Naive B cell (primary cell): ENCODE measurements around the gene GNB1L. TPM values are rescaled to one million over a fixed set of nuclear protein-coding genes. Genes with fewer than 3 reads are reported as not detected.

Experiments used
- ATAC-seq, 2 donors: fragments of 150-1000 bp; cut with Tn5 transposase; 2 replicates each; pipeline ENCODE4 v1.10.0; 2021; ENCODE audit warnings: low read depth in 2 of 2, mild to moderate bottlenecking in 2 of 2, moderate library complexity in 2 of 2
- DNase-seq: peaks from one replicate; pipeline ENCODE4 v3.0.0; 2022
- H3K27ac Mint-ChIP-seq, 6 donors: one replicate each; pipeline ENCODE4 v1.8.0; 2020 to 2022; ENCODE audit warnings: mild to moderate bottlenecking in 6 of 6, mixed read lengths in 6 of 6, moderate library complexity in 5 of 6, inconsistent platforms in 2 of 6
- H3K27me3 Mint-ChIP-seq, 3 donors: one replicate each; pipeline ENCODE4 v1.8.0; 2021 to 2022; ENCODE audit warnings: mixed read lengths in 3 of 3, mild to moderate bottlenecking in 1 of 3
- H3K36me3 Mint-ChIP-seq, 2 donors: one replicate each; pipeline ENCODE4 v1.8.0; 2020 to 2022; ENCODE audit warnings: mixed read lengths in 2 of 2, inconsistent platforms in 1 of 2, mild to moderate bottlenecking in 1 of 2
- H3K4me1 Mint-ChIP-seq, 3 donors: one replicate each; pipeline ENCODE4 v1.8.0; 2020 to 2022; ENCODE audit warnings: mixed read lengths in 3 of 3, inconsistent platforms in 1 of 3, mild to moderate bottlenecking in 1 of 3, moderate library complexity in 1 of 3
- H3K4me3 Mint-ChIP-seq, 8 donors: one replicate each; pipeline ENCODE4 v1.8.0; 2020 to 2022; ENCODE audit warnings: mild to moderate bottlenecking in 8 of 8, mixed read lengths in 8 of 8, moderate library complexity in 8 of 8, inconsistent platforms in 2 of 8
- H3K9me3 Mint-ChIP-seq, 7 donors: one replicate each; pipeline ENCODE4 v1.8.0; 2020 to 2022; ENCODE audit warnings: mixed read lengths in 7 of 7, mild to moderate bottlenecking in 5 of 7, inconsistent platforms in 2 of 7, moderate library complexity in 1 of 7
- polyA plus RNA-seq, 6 donors: library from polyadenylated mRNA; unstranded; fragments of 300-500 nt; fragmentation: Illumina TruSeq; gene quantifications; one replicate each; pipeline ENCODE4 v1.2.3, GENCODE V29; 2021; ENCODE audit warnings: low read depth in 6 of 6

GNB1L gene
- polyA plus RNA-seq, 6 donors from 2014 or later, result 6.2 to 14.8 (median 12.0) TPM

- Mint-ChIP-seq H3K27me3 (peaks cover 0 to 17% (median 14%) of the 10 kb centered on the region in 3 donors), H3K9me3 (no peaks in the 10 kb centered on the region), H3K4me3 (no peak overlapping the region), H3K36me3 (no peaks in the 10 kb centered on the region), H3K4me1 (no peaks in the 10 kb centered on the region), H3K27ac (peak overlapping the region in 1 of 6 donors; percentile 75)
- ATAC-seq, result no peak
- DNase-seq, result no peak
Observed at GRCh38 chr22:19744350-19745006, 110.2 kb downstream of the GNB1L start.

- Mint-ChIP-seq H3K9me3 (no peaks in the 10 kb centered on the region), H3K36me3 (no peaks in the 10 kb centered on the region), H3K27me3 (peaks cover 0 to 9% (median 6%) of the 10 kb centered on the region in 3 donors), H3K4me3 (no peak overlapping the region), H3K4me1 (no peaks in the 10 kb centered on the region), H3K27ac (no peak overlapping the region)
- no peak for ATAC-seq
- no peak for DNase-seq
Observed at GRCh38 chr22:19743651-19744050, 111.0 kb downstream of the GNB1L start.

- no peaks in the 10 kb centered on the region for H3K9me3 Mint-ChIP-seq
- no peaks in the 10 kb centered on the region for H3K36me3 Mint-ChIP-seq
- no peak overlapping the region for H3K4me3 Mint-ChIP-seq
- no peak overlapping the region for H3K27ac Mint-ChIP-seq
- H3K27me3 Mint-ChIP-seq, result peaks cover 0 to 6% (median 3%) of the 10 kb centered on the region in 3 donors
- DNase-seq (no peak), ATAC-seq (no peak)
- H3K4me1 Mint-ChIP-seq, result no peaks in the 10 kb centered on the region
Observed at GRCh38 chr22:19743081-19743480, 111.6 kb downstream of the GNB1L start.

GRCh38 chr22:19742160-19743066, 112.3 kb downstream of the GNB1L start:
- Mint-ChIP-seq H3K9me3 (no peaks in the 10 kb centered on the region), H3K27me3 (peaks cover 0 to 6% (median 0%) of the 10 kb centered on the region in 3 donors), H3K36me3 (no peaks in the 10 kb centered on the region), H3K27ac (no peak overlapping the region), H3K4me3 (peak overlapping the region in 1 of 8 donors; percentile 37), H3K4me1 (no peaks in the 10 kb centered on the region)
- DNase-seq (no peak), ATAC-seq (no peak)

GRCh38 chr22:19741053-19741452, 113.6 kb downstream of the GNB1L start:
- H3K9me3 Mint-ChIP-seq, result no peaks in the 10 kb centered on the region
- no peak overlapping the region for H3K27ac Mint-ChIP-seq

GRCh38 chr22:19740586-19740985, 114.1 kb downstream of the GNB1L start:
- Mint-ChIP-seq H3K4me1 (no peaks in the 10 kb centered on the region), H3K27ac (no peak overlapping the region), H3K36me3 (no peaks in the 10 kb centered on the region), H3K4me3 (no peak overlapping the region), H3K27me3 (peaks cover 0 to 6% (median 0%) of the 10 kb centered on the region in 3 donors), H3K9me3 (no peaks in the 10 kb centered on the region)
- DNase-seq, result no peak
- ATAC-seq, result no peak

More at GRCh38 chr22:19741053-19741452, 113.6 kb downstream of the GNB1L start:
- DNase-seq, result no peak
- no peaks in the 10 kb centered on the region for H3K4me1 Mint-ChIP-seq
- peaks cover 0 to 6% (median 0%) of the 10 kb centered on the region in 3 donors for H3K27me3 Mint-ChIP-seq
- no peak for ATAC-seq
- no peak overlapping the region for H3K4me3 Mint-ChIP-seq
- no peaks in the 10 kb centered on the region for H3K36me3 Mint-ChIP-seq

GRCh38 chr22:19739911-19740449, 114.7 kb downstream of the GNB1L start:
- H3K27me3 Mint-ChIP-seq, result peaks cover 0 to 12% (median 0%) of the 10 kb centered on the region in 3 donors
- H3K4me1 Mint-ChIP-seq, result no peaks in the 10 kb centered on the region
- no peak overlapping the region for H3K27ac Mint-ChIP-seq
- H3K9me3 Mint-ChIP-seq, result no peaks in the 10 kb centered on the region
- H3K36me3 Mint-ChIP-seq, result no peaks in the 10 kb centered on the region
- DNase-seq (no peak), ATAC-seq (no peak)
- H3K4me3 Mint-ChIP-seq, result no peak overlapping the region

- H3K4me3 Mint-ChIP-seq, result no peak overlapping the region
- H3K9me3 Mint-ChIP-seq, result no peaks in the 10 kb centered on the region
- no peaks in the 10 kb centered on the region for H3K4me1 Mint-ChIP-seq
- no peak for DNase-seq
- H3K27ac Mint-ChIP-seq, result no peak overlapping the region
- no peaks in the 10 kb centered on the region for H3K36me3 Mint-ChIP-seq
- H3K27me3 Mint-ChIP-seq, result peaks cover 0 to 12% (median 0%) of the 10 kb centered on the region in 3 donors
- ATAC-seq, result no peak
Observed at GRCh38 chr22:19739448-19739895, 115.2 kb downstream of the GNB1L start.

- H3K4me3 Mint-ChIP-seq, result no peak overlapping the region
- H3K9me3 Mint-ChIP-seq, result no peaks in the 10 kb centered on the region
- H3K4me1 Mint-ChIP-seq, result no peaks in the 10 kb centered on the region
- no peak overlapping the region for H3K27ac Mint-ChIP-seq
- H3K27me3 Mint-ChIP-seq, result peaks cover 0 to 16% (median 5%) of the 10 kb centered on the region in 3 donors
- no peaks in the 10 kb centered on the region for H3K36me3 Mint-ChIP-seq
- no peak for DNase-seq
- ATAC-seq, result no peak
Observed at GRCh38 chr22:19738664-19739447, 115.8 kb downstream of the GNB1L start.

GRCh38 chr22:19737846-19738663, 116.6 kb downstream of the GNB1L start:
- Mint-ChIP-seq H3K27ac (peak overlapping the region in 1 of 6 donors; percentile 47), H3K9me3 (no peaks in the 10 kb centered on the region), H3K27me3 (peaks cover 0 to 23% (median 8%) of the 10 kb centered on the region in 3 donors), H3K36me3 (no peaks in the 10 kb centered on the region), H3K4me3 (no peak overlapping the region), H3K4me1 (no peaks in the 10 kb centered on the region)
- no peak for DNase-seq
- no peak for ATAC-seq

GRCh38 chr22:19735665-19736510, 118.8 kb downstream of the GNB1L start:
- H3K27me3 Mint-ChIP-seq, result peaks cover 0 to 37% (median 8%) of the 10 kb centered on the region in 3 donors
- H3K27ac Mint-ChIP-seq, result no peak overlapping the region
- DNase-seq, result no peak
- no peaks in the 10 kb centered on the region for H3K9me3 Mint-ChIP-seq
- H3K4me3 Mint-ChIP-seq, result peak overlapping the region in 1 of 8 donors; percentile 53
- ATAC-seq, result no peak
- no peaks in the 10 kb centered on the region for H3K36me3 Mint-ChIP-seq
- H3K4me1 Mint-ChIP-seq, result peaks cover 0 to under 1% (median 0%) of the 10 kb centered on the region in 3 donors
